ENCODE data around the gene SIK3.

DNA sequence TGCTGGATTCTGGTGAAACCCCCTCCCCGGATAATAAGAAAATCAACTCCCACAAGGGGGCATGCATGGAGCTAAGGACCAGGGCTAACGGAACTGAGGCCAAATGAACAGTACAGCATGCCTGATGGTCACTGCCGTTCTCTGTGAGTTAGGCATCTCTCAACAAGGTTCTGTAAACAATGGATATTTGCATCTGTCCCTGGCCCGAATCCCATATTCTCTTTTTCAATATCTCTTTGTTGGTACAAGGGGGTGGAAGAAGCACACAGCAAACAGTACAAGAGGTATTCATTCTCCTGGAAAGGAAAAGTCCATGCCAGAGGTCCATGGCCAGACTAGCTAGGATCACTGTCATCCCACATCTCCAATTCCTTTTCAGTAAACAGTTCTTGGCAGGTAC is 228.6 kb downstream of the SIK3 start:
- TF ChIP-seq, protein P1, sequence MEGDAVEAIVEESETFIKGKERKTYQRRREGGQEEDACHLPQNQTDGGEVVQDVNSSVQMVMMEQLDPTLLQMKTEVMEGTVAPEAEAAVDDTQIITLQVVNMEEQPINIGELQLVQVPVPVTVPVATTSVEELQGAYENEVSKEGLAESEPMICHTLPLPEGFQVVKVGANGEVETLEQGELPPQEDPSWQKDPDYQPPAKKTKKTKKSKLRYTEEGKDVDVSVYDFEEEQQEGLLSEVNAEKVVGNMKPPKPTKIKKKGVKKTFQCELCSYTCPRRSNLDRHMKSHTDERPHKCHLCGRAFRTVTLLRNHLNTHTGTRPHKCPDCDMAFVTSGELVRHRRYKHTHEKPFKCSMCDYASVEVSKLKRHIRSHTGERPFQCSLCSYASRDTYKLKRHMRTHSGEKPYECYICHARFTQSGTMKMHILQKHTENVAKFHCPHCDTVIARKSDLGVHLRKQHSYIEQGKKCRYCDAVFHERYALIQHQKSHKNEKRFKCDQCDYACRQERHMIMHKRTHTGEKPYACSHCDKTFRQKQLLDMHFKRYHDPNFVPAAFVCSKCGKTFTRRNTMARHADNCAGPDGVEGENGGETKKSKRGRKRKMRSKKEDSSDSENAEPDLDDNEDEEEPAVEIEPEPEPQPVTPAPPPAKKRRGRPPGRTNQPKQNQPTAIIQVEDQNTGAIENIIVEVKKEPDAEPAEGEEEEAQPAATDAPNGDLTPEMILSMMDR (IDR thresholded peaks at IDR 0.05; ENCODE audit: borderline replicate concordance, extremely low read depth, low read length, poor library complexity, severe bottlenecking): no peak
- TF ChIP-seq EZH2 (IDR thresholded peaks at IDR 0.05; ENCODE audit: borderline replicate concordance, low read depth, low read length, severe bottlenecking): no peak
